Vagina (tissue), 2 donors: ENCODE measurements around the gene PARD6B. TPM values are rescaled to one million over a fixed set of nuclear protein-coding genes. Genes with fewer than 3 reads are reported as not detected.

Experiments used
- DNase-seq, 2 donors: peaks; one replicate each; pipeline ENCODE4 v3.0.0-alpha.2; 2017; ENCODE audit errors: extremely low spot score in 2 of 2
- H3K27ac ChIP-seq: fragments of 200-600 bp; sonication (generic); one replicate; pipeline ENCODE4 v1.5.1; 2019
- H3K27me3 ChIP-seq: fragments of 200-600 bp; sonication (generic); one replicate; pipeline ENCODE4 v1.5.1; 2019
- H3K36me3 ChIP-seq, 2 donors: fragments of 200-600 bp; sonication (generic); one replicate each; pipeline ENCODE4 v1.5.1; 2017 to 2019
- H3K4me1 ChIP-seq: fragments of 200-600 bp; sonication (generic); one replicate; pipeline ENCODE4 v1.5.1; 2019
- H3K4me3 ChIP-seq, 2 donors: fragments of 200-600 bp; sonication (generic); 1 replicate in 1 of 2; 2 replicates in 1 of 2; pipeline ENCODE4 v1.5.1; 2016 to 2019
- H3K9me3 ChIP-seq: fragments of 200-600 bp; sonication (generic); one replicate; pipeline ENCODE4 v1.5.1; 2019
- CTCF ChIP-seq, 3 experiments: fragments of 450-650 bp in 2 of 3; fragments of 200-600 bp in 1 of 3; sonication (generic) in 1 of 3; IDR thresholded peaks; one replicate each; pipeline ENCODE4 v1.5.1; 2017 to 2019; ENCODE audit warnings: antibody characterized with exemption in 3 of 3, mild to moderate bottlenecking in 2 of 3, moderate library complexity in 2 of 3
- POLR2A ChIP-seq, 2 donors: fragments of 450-650 bp; IDR thresholded peaks; one replicate each; pipeline ENCODE4 v1.6.1; 2017; ENCODE audit warnings: antibody characterized with exemption in 2 of 2, mild to moderate bottlenecking in 2 of 2, moderate library complexity in 2 of 2
- POLR2AphosphoS5 ChIP-seq, 2 donors: sonication (generic); formaldehyde crosslinking; IDR thresholded peaks; one replicate each; pipeline ENCODE4 v1.9.0; 2017; ENCODE audit warnings: antibody characterized with exemption in 2 of 2, mild to moderate bottlenecking in 2 of 2, low read depth in 1 of 2; ENCODE audit not compliant: insufficient read depth in 1 of 2
- intact Hi-C: fragments of 100-400 bp; cut with DNase I; formaldehyde crosslinking; loops from one replicate; pipeline ENCODE4 v1.15.1; 2023
- total RNA-seq: library from RNA; depleted of rRNA; stranded (reverse); fragments of >200 nt; gene quantifications from one replicate; pipeline ENCODE4 v1.2.3, GENCODE V29; 2016

Gene PARD6B
- total RNA-seq, 1 donor from 2014 or later = 4.7 TPM

- no peaks in the 10 kb centered on the region for H3K9me3 ChIP-seq
- H3K27me3 ChIP-seq = no peaks in the 10 kb centered on the region
- H3K4me3 ChIP-seq = no peak overlapping the region
- peaks cover 8% of the 10 kb centered on the region for H3K4me1 ChIP-seq
- H3K36me3 ChIP-seq = no peaks in the 10 kb centered on the region
- intact Hi-C loops = no loop called here
- TF ChIP-seq CTCF (IDR thresholded peaks at IDR 0.05) (no peak), POLR2AphosphoS5 (IDR thresholded peaks at IDR 0.05; ENCODE audit: insufficient read depth in 1 of 2, low read depth in 1 of 2) (no peak), POLR2A (IDR thresholded peaks at IDR 0.05) (no peak)
- no peak overlapping the region for H3K27ac ChIP-seq
- no peak for DNase-seq
Observed at GRCh38 chr20:50686821-50687220, 44.6 kb upstream of the PARD6B start.

- H3K27me3 ChIP-seq = no peaks in the 10 kb centered on the region
- intact Hi-C loops = no loop called here
- peak overlapping the region; percentile 52 for H3K4me3 ChIP-seq
- H3K9me3 ChIP-seq = no peaks in the 10 kb centered on the region
- no peak for DNase-seq
- H3K27ac ChIP-seq = peak overlapping the region; percentile 90
- no peaks in the 10 kb centered on the region for H3K36me3 ChIP-seq
- TF ChIP-seq POLR2AphosphoS5 (IDR thresholded peaks at IDR 0.05; ENCODE audit: insufficient read depth in 1 of 2, low read depth in 1 of 2) (no peak), CTCF (IDR thresholded peaks at IDR 0.05) (no peak), POLR2A (IDR thresholded peaks at IDR 0.05) (no peak)
- H3K4me1 ChIP-seq = peaks cover 17% of the 10 kb centered on the region
Observed at GRCh38 chr20:50688256-50688975, 43.0 kb upstream of the PARD6B start.

- Histone ChIP-seq H3K27me3 (no peaks in the 10 kb centered on the region), H3K36me3 (no peaks in the 10 kb centered on the region), H3K27ac (peak overlapping the region; percentile 90), H3K9me3 (no peaks in the 10 kb centered on the region), H3K4me3 (peak overlapping the region; percentile 52), H3K4me1 (peaks cover 17% of the 10 kb centered on the region)
- no peak for DNase-seq
- no peak for TF ChIP-seq POLR2A (IDR thresholded peaks at IDR 0.05)
- no peak for TF ChIP-seq POLR2AphosphoS5 (IDR thresholded peaks at IDR 0.05; ENCODE audit: insufficient read depth in 1 of 2, low read depth in 1 of 2)
- intact Hi-C loops = no loop called here
Observed at GRCh38 chr20:50689864-50690649, 41.3 kb upstream of the PARD6B start.

GRCh38 chr20:50690650-50691572 lies 40.5 kb upstream of the PARD6B start, which contains the start of gene RIPOR3:
RIPOR3 (minus strand) TSS chr20:50691542; CDS start chr20:50691128, 414 bp downstream.
- no peak for TF ChIP-seq CTCF (IDR thresholded peaks at IDR 0.05)
- TF ChIP-seq POLR2AphosphoS5 (IDR thresholded peaks at IDR 0.05; ENCODE audit: insufficient read depth in 1 of 2, low read depth in 1 of 2) = peak in 1 of 2 donors; percentile 62
- TF ChIP-seq POLR2A (IDR thresholded peaks at IDR 0.05) = no peak
- H3K27me3 ChIP-seq = no peaks in the 10 kb centered on the region
- peak within 1 kb of the TSS; percentile 52 for H3K4me3 ChIP-seq
- intact Hi-C loops = no loop called here
- H3K4me1 ChIP-seq = peaks cover 17% of the 10 kb centered on the region
- no peaks in the 10 kb centered on the region for H3K9me3 ChIP-seq
- peak within 1 kb of the TSS; percentile 90 for H3K27ac ChIP-seq
- DNase-seq = no peak
- H3K36me3 ChIP-seq = no peaks in the 10 kb centered on the region
